GM21423 (cell line): ENCODE results near the gene KDM4B.
"Not testable (repeated sequence)": the region's sequence is repeated elsewhere in the genome, so short reads cannot be mapped to it uniquely, and the experiment has no call there.

Source experiments
- ATAC-seq: cut with Tn5 transposase; IDR thresholded peaks from one replicate; pipeline ENCODE4 v1.9.1; 2021; ENCODE audit warnings: mild to moderate bottlenecking, moderate library complexity; ENCODE audit not compliant: unreplicated experiment

The KDM4B gene

GRCh38 chr19:5193192-5193591 lies 224.3 kb downstream of the KDM4B start:
- ATAC-seq = no peak

- no peak for ATAC-seq
These were observed 225.7 kb downstream of the KDM4B start for GRCh38 chr19:5194641-5195040.

- ATAC-seq = not testable (repeated sequence)
These were observed 226.7 kb downstream of the KDM4B start for GRCh38 chr19:5195587-5195986.

GRCh38 chr19:5196832-5197231 lies 227.9 kb downstream of the KDM4B start:
- no peak for ATAC-seq

GRCh38 chr19:5200844-5201243 lies 231.9 kb downstream of the KDM4B start:
- no peak for ATAC-seq

GRCh38 chr19:5202553-5202952 lies 233.6 kb downstream of the KDM4B start:
- no peak for ATAC-seq
